Esophagus muscularis mucosa (tissue), 4 donors: ENCODE data around the gene RNF213.

ENCODE experiments used
- CTCF ChIP-seq, 3 experiments: fragments of 200-600 bp in 2 of 3; fragments of 450-650 bp in 1 of 3; sonication (generic) in 2 of 3; IDR thresholded peaks; one replicate each; pipeline ENCODE4 v1.5.1; 2017 to 2019; ENCODE audit warnings: antibody characterized with exemption in 3 of 3, mild to moderate bottlenecking in 2 of 3, moderate library complexity in 1 of 3
- EP300 ChIP-seq: sonication (generic); formaldehyde crosslinking; IDR thresholded peaks from one replicate; pipeline ENCODE4 v1.6.1; 2017; ENCODE audit warnings: antibody characterized with exemption
- POLR2A ChIP-seq: fragments of 450-650 bp; IDR thresholded peaks from one replicate; pipeline ENCODE4 v1.6.1; 2017; ENCODE audit warnings: antibody characterized with exemption, moderate library complexity, mild to moderate bottlenecking, low read depth
- POLR2AphosphoS5 ChIP-seq, 2 donors: sonication (generic); formaldehyde crosslinking; IDR thresholded peaks; one replicate each; pipeline ENCODE4 v1.6.1; 2017; ENCODE audit warnings: antibody characterized with exemption in 2 of 2

- TF ChIP-seq POLR2A (no peak), CTCF (IDR thresholded peaks at IDR 0.05) (no peak), POLR2AphosphoS5 (IDR thresholded peaks at IDR 0.05) (no peak), EP300 (no peak)
Observed at GRCh38 chr17:80423536-80424225, 163.0 kb downstream of the RNF213 start.
